Nephron progenitor cell (in vitro differentiated cells): ENCODE measurements around the gene OCSTAMP.
A peak's percentile ranks its signal among the peaks of the same experiment; 100 is the strongest.

ENCODE experiments used
- DNase-seq: peaks from one replicate; pipeline ENCODE4 v3.0.0; 2021
- H3K27ac Mint-ChIP-seq: 2 replicates; pipeline ENCODE4 v1.8.0; 2021; ENCODE audit warnings: mild to moderate bottlenecking, moderate library complexity, mixed read lengths
- H3K27me3 Mint-ChIP-seq: 2 replicates; pipeline ENCODE4 v1.8.0; 2021; ENCODE audit warnings: mild to moderate bottlenecking, low read depth, mixed read lengths; ENCODE audit not compliant: poor library complexity
- H3K36me3 Mint-ChIP-seq: 2 replicates; pipeline ENCODE4 v1.8.0; 2021; ENCODE audit warnings: low read depth, mixed read lengths
- H3K4me1 Mint-ChIP-seq: 2 replicates; pipeline ENCODE4 v1.8.0; 2021; ENCODE audit warnings: mixed read lengths
- H3K4me3 Mint-ChIP-seq: 2 replicates; pipeline ENCODE4 v1.8.0; 2021; ENCODE audit warnings: mild to moderate bottlenecking, moderate library complexity, mixed read lengths
- H3K9me3 Mint-ChIP-seq: 2 replicates; pipeline ENCODE4 v1.8.0; 2021; ENCODE audit warnings: mild to moderate bottlenecking, moderate library complexity, mixed read lengths
- CTCF ChIP-seq: fragments of 200-600 bp; sonication (generic); IDR thresholded peaks from 2 replicates; pipeline ENCODE4 v1.5.0; 2021; ENCODE audit warnings: antibody characterized with exemption

Gene OCSTAMP

GRCh38 chr20:46572790-46573189 lies 22.3 kb upstream of the OCSTAMP start:
- Mint-ChIP-seq H3K36me3 (no peaks in the 10 kb centered on the region), H3K4me3 (no peak overlapping the region), H3K4me1 (peaks cover 5% of the 10 kb centered on the region), H3K9me3 (no peaks in the 10 kb centered on the region), H3K27ac (no peak overlapping the region), H3K27me3 (peaks cover 13% of the 10 kb centered on the region)
- DNase-seq: no peak
- no peak for TF ChIP-seq CTCF

DNA sequence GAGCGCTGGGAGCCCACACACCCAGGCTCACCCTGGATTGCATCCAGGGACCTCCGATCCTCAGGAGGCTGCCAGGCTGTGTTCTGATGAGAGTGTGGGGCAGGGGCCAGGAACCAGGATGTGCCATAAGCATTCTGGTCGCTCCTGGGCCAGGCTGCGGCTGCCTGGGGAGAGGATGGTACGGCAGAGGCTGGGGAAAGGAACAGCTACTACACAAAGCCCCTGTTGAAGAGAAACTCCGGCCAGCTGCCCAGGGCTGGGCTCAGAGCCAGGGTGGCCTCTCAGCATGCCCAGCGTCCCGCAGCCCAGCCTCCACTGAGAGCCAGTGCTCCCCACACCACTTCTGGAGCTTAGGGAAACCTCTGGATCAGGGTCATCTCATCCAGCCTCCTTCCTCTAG lies 21.7 kb upstream of the OCSTAMP start:
- Mint-ChIP-seq H3K27me3 (peaks cover 16% of the 10 kb centered on the region), H3K4me1 (peaks cover 5% of the 10 kb centered on the region), H3K9me3 (no peaks in the 10 kb centered on the region), H3K4me3 (no peak overlapping the region), H3K36me3 (no peaks in the 10 kb centered on the region), H3K27ac (peak overlapping the region; percentile 10)
- TF ChIP-seq CTCF: no peak
- DNase-seq: no peak

- Mint-ChIP-seq H3K4me1 (peaks cover 5% of the 10 kb centered on the region), H3K27ac (no peak overlapping the region), H3K4me3 (no peak overlapping the region), H3K36me3 (no peaks in the 10 kb centered on the region), H3K27me3 (peaks cover 16% of the 10 kb centered on the region), H3K9me3 (no peaks in the 10 kb centered on the region)
- TF ChIP-seq CTCF: no peak
- no peak for DNase-seq
Observed at GRCh38 chr20:46571418-46571817, 21.0 kb upstream of the OCSTAMP start.

- Mint-ChIP-seq H3K36me3 (no peaks in the 10 kb centered on the region), H3K4me3 (no peak overlapping the region), H3K4me1 (peaks cover 5% of the 10 kb centered on the region), H3K27ac (no peak overlapping the region), H3K27me3 (peaks cover 16% of the 10 kb centered on the region), H3K9me3 (no peaks in the 10 kb centered on the region)
- TF ChIP-seq CTCF: no peak
- DNase-seq: no peak
Observed at GRCh38 chr20:46570956-46571355, 20.5 kb upstream of the OCSTAMP start.

DNA sequence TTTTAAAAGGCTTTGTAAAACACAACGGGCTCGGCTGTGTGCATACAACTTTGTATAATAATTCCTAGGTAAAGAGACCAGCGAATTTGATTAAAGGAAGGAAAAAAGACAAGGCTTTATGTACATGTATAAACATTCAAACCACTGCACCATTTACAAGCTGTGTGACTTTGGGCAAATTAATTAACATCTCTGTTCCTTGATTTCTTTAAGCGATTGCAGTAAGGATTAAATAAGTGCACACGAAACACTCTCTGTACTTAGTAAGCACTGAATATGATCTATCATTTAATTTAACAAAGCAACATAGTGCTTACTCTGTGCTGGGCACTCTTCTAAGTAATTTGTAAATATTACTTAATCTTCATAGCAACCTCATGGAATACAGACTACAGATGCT lies 19.5 kb upstream of the OCSTAMP start:
- DNase-seq: no peak
- Mint-ChIP-seq H3K36me3 (no peaks in the 10 kb centered on the region), H3K27ac (no peak overlapping the region), H3K9me3 (no peaks in the 10 kb centered on the region), H3K27me3 (peaks cover 16% of the 10 kb centered on the region), H3K4me1 (peaks cover 5% of the 10 kb centered on the region), H3K4me3 (no peak overlapping the region)
- no peak for TF ChIP-seq CTCF

DNA sequence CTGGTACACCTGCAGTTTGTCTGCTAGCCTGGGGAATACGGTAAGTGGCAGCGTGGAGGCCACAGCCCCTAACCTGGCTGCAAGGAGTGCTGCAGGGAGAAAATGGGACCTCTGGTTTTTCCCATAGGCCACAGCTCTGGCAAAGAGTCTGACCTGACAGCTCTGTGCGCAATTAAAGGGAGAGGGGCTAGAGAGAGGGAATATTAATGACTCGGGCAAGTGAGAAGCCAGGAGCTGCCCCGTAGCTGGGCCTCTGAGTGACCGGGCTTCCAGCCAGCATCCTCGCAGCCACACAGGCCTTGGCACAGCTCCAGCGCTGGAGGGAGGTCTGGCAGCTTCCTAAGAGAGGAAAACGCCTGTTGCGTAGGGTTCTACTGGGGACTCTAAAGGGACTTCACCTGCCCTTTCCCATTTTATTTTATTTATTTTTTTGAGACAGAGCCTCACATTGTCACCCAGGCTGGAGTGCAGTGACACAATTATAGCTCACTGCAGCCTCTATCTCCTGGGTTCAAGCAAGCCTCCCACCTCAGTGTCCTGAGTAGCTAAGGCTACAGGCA lies 18.2 kb upstream of the OCSTAMP start:
- Mint-ChIP-seq H3K4me1 (peaks cover 5% of the 10 kb centered on the region), H3K4me3 (no peak overlapping the region), H3K27me3 (peaks cover 12% of the 10 kb centered on the region), H3K9me3 (no peaks in the 10 kb centered on the region), H3K27ac (no peak overlapping the region), H3K36me3 (no peaks in the 10 kb centered on the region)
- DNase-seq: no peak
- TF ChIP-seq CTCF: no peak
